ENCODE data around the gene TAF1.
A peak's percentile ranks its signal among the peaks of the same experiment; 100 is the strongest.
"Not testable (repeated sequence)": the region's sequence is repeated elsewhere in the genome, so short reads cannot be mapped to it uniquely, and the experiment has no call there.

The TAF1 gene

GRCh38 chrX:71439896-71440295 lies 73.7 kb downstream of the TAF1 start:
- no peak for DNase-seq

DNA sequence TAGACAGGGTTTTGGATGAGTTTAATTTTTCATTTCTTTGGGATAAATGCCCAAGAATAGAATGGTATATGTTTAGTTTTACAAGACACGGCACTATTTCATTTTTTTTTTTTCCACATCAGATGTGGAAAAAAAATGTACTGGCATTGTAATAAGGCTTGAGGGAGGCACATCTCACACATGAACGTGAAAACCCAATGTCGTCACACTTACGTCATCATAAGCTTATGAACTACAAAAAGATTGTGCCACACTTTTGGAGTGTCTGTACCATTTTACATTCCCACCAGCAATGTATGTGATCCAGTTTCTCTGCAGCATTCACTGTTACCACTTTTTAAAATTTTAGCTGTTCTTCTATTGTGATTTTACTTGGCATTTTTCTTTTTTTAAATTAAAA lies 74.2 kb downstream of the TAF1 start:
- no peak for DNase-seq

GRCh38 chrX:71441809-71442208 lies 75.7 kb downstream of the TAF1 start:
- DNase-seq, result not testable (repeated sequence)

- DNase-seq, result no peak
Measured at GRCh38 chrX:71450433-71451106, 84.4 kb downstream of the TAF1 start.

DNA sequence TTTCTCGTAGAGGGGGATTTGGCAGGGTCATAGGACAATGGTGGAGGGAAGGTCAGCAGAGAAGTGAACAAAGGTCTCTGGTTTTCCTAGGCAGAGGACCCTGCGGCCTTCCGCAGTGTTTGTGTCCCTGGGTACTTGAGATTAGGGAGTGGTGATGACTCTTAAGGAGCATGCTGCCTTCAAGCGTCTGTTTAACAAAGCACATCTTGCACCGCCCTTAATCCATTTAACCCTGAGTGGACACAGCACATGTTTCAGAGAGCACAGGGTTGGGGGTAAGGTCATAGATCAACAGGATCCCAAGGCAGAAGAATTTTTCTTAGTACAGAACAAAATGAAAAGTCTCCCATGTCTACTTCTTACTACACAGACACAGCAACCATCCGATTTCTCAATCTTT lies 85.4 kb downstream of the TAF1 start:
- DNase-seq, result not testable (repeated sequence)

DNA sequence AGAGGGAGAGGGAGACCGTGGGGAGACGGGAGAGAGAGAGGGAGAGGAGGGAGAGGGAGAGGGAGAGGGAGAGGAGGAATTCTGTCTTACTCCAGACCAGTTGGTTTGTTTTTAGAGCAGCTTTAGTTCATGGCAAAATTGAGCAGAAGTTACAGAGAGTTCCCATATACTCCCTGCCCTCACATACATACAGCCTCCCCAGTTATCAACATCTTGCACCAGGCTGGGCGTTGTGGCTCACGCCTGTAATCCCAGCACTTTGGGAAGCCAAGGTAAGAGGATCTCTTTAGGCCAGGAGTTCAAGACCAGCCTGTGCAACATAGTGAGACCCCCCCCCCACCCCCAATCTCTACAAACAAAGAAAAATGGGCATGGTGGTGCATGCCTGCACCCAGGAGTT lies 86.9 kb downstream of the TAF1 start:
- DNase-seq, result no peak

DNA sequence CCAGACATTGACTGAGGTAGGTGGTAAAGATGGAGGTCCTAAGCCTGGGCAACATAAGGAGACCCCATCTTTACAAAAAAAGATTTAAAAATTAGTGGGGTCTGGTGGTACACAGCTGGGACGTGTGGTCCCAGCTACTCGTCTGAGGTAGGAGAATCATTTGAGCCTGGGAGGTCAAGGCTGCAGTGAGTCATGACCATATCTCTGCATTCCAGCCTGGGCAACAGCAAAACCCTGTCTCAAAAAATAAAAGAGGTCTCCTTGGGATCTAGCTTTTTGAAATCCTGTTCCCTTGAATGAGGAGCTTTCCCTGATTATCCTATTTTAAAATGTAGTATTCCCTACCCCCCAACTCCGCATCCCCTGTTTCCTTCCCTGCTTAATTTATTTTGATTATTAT lies 88.1 kb downstream of the TAF1 start:
- no peak for DNase-seq

GRCh38 chrX:71458866-71459265 lies 92.7 kb downstream of the TAF1 start:
- no peak for DNase-seq

DNA sequence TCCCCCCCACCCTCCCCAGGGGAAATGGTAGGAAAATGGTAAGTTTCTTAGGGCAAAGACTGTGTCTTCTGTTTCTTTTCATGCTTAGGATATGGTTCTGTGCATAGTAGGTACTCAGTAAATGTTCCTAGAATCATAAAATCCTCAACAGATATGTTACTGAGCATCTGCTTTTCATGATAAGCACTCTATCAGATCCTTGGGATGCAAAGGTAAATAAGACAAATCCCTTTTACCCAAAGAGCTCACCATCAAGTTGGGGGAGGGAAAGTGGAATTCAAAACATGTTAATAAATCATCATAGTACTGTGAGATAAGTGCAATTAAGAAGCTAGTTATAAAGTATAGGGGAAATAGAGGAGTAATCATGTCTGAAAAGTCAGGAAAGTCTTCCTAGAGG lies 98.8 kb downstream of the TAF1 start:
- DNase-seq, result no peak

- DNase-seq, result no peak
Measured at GRCh38 chrX:71466979-71467523, 100.9 kb downstream of the TAF1 start.

DNA sequence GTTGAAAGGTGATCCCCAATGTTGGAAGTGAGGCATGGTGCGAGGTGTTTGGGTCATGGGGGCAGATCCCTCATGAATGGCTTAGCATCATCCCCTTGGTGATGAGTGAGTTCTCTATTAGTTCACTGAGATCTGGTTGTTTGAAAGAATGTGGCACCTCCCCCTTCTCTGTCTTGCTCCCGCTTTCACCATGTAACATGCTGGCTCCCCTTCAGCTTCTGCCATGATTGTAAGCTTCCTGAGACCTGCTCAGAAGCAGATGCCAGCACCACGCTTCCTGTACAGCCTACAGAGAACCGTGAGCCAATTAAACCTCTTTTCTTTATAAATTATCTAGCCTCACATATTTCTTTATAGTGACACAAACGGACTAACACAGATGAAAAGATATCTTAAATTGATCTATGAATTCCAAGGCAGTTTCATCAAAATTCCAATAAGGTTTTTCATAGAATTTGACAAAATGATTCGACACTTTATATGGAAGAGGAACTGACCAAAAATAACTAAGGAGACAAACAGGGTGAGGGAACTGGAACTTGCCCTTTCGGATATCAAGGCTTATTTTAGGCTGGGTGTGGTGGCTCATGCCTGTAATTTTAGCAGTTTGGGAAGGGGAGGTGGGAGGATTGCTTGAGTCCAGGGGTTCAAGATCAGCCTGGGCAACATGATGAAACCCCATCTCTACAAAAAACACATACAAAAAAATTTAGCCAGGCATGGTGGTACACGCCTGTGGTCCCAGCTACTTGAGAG lies 109.8 kb downstream of the TAF1 start:
- no peak for DNase-seq

DNA sequence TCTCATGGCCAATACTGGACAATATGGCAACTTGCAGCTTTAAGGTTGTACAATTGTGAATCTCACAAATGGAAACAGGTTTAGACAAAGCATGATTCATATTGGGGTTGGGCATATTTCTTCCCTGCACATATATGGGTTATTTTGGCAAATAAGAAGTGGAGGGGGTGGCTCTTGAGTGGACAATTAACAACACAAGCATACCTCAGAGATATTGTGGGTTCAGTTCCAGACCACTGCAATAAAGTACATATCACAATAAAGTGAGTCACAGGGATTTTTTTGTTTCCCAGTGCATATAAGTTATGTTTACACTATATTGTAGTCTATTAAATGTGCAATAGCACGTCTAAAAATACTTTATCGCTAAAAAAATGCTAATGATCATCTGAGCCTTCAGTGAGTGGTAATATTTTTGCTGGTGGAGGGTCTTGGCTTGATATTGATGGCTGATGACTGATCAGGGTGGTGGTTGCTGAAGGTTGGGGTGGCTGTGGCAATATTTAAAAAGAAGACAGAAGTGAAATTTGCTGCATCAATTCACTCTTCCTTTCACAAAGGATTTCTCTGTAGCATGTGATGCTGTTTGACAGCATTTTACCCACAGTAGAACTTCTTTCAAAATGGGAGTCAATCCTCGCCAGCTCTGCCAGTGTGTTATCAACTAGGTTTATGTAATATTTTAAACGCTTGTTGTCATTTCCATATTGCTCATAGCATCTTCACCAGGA lies 116.2 kb downstream of the TAF1 start:
- no peak for DNase-seq

DNA sequence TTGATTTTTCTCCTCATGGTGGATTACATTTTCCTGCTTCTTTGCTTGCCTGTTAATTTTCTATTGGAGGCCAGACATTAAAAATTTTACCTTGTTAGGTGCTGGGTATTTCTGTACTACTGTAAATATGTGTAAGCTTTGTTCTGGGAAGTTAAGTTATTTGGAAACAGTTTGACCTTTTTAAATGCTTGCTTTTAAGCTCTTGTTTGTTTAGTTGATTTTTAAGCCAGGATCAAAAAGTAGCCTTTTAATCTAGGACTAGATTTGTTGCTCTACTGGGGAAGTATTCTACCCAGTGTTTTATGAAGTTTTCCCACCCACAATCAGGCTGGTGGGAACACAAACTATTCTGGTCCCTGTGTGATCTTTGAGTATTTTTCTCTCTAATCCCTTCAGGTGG lies 121.7 kb downstream of the TAF1 start:
- DNase-seq, result no peak

- no peak for DNase-seq
Measured at GRCh38 chrX:71489540-71489939, 123.4 kb downstream of the TAF1 start.

DNA sequence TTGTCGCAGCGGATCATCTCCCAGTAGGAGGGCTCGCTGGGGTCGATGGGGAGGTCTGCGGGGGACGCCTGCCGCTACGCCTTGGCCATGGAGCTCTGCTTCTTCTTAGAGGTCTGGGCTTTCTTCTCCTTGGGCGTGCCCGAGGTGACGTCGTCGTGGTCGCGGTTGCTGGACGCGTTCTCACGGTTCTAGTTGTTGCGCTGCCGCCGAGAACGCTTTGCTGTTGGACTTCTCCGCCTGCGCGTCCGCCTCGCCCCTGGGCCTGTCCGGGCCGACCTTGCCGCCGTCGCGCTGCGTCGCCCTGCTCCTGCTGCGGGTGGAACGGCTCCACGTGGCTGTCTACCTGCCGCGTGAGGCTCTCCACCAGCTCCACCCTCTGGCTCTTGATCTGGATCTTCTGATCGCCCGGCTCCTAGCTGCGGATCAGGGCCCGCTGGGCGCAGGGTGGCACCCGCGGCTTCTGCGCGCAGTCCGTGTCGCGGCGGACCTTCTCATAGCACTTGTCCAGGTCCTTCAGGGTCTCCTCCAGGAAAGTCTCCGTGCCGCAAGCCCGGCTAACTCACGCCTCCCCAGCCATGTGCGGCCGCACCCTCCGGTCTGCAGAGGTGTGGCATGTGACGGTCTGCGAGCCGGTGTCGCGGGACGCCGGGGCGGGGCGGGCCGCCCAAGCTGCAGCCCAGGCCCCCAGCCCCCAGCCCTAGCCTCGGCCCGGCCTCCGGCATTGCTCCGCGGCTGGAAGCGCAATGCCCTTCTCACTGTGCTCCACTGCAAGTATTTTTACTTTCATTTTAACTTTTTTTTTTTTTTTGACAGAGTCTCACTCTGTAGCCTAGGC lies 126.3 kb downstream of the TAF1 start:
- peak; percentile 3 for DNase-seq

DNA sequence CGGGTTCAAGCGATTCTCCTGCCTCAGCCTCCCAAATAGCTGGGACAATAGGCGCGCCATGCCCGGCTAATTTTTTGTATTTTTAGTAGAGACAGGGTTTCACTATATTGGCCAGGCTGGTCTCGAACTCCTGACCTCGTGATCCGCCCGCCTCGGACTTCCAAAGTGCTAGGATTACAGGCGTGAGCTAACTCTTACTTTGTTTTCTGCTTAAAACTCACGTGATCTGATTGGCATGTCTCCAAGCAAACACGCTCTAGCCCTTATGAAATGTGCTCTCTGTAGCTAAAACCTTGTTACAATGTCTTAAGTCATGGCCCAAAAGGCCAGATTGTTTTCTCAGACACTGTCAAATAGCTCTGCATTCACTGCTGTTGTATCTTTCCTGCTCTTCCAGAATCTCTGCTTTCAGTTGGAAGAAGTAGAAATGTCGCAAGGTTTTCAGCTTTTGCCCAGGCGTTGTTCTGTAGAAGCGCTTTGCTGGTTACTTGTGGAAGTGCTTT lies 127.0 kb downstream of the TAF1 start:
- no peak for DNase-seq

- not testable (repeated sequence) for DNase-seq
Measured at GRCh38 chrX:71495979-71496378, 129.8 kb downstream of the TAF1 start.

- DNase-seq, result no peak
Measured at GRCh38 chrX:71496476-71496875, 130.3 kb downstream of the TAF1 start.

DNA sequence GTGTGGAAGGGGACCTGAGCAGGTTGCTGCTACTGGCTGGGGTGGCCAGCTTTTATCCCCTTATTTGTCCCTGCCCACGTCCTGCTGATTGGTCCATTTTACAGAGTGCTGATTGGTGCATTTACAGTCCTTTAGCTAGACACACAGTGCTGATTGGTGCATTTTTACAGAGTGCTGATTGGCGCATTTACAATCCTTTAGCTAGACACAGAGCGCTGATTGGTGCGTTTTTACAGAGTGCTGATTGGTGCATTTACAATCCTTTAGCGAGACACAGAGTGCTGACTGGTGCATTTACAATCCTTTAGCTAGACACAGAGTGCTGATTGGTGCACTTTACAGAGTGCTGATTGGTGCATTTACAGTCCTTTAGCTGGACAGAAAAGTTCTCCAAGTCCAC lies 135.9 kb downstream of the TAF1 start:
- DNase-seq, result not testable (repeated sequence)

DNA sequence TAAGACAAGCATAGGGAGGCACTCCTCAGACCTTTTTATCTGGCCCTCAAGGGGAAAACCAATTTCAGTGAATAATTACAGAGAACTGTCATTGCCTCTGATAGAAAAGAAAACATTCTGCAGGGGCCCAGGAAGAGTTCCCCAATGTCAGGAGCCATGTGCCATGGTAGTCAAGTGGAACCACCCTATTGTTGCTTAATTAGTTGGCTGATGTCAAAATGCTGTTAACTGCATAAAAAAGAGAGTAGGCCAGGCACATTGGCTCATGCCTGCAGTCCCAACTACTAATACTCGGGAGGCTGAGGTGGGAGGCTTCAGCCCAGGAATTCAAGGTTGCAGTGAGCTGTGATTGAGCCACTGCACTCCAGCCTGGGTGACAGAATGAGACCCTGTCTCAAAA lies 138.2 kb downstream of the TAF1 start:
- no peak for DNase-seq

DNA sequence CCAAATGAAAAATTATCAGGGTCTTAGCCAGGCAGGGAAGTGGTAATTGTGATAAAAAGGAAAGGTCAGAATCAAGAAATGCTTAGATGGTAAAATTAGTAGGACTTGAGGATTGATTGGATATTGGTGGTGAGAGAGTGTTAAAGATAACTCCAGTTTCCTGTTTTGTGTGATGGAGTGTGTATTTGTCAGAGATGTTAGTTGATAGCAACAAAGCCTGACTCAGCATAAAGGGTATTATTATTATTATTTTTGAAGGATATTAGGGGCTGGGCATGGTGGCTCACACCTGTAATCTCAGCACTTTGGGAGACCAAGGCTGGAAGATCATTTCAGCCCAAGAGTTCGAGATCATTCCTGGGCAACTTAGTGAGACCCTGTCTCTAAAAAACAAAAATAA lies 143.1 kb downstream of the TAF1 start:
- DNase-seq, result no peak

GRCh38 chrX:71510161-71510560 lies 144.0 kb downstream of the TAF1 start:
- no peak for DNase-seq

DNA sequence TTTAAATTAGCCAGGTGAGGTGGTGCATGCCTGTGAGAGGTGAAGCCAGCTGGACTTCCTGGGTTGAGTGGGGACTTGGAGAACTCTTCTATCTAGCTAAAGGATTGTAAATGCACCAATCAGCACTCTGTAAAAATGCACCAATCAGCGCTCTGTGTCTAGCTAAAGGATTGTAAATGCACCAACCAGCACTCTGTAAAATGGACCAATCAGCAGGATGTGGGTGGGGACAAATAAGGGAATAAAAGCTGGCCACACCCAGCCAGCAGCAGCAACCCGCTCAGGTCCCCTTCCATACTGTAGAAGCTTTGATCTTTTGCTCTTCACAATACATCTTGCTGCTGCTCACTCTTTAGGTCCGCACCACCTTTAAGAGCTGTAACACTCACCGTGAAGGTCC lies 147.6 kb downstream of the TAF1 start:
- not testable (repeated sequence) for DNase-seq

Measured in cortex of kidney (tissue), 1 donor.